SU-DHL-6 (cell line): ENCODE results near the gene LSM7.

Source experiments
- EZH2phosphoT487 ChIP-seq: fragments of 200-600 bp; sonication (generic), shearing (Covaris generic); conservative IDR thresholded peaks from 2 replicates; pipeline ENCODE4 v1.6.1; 2018; ENCODE audit warnings: mild to moderate bottlenecking, antibody characterized with exemption, low read length, moderate library complexity, mixed read lengths
- TF ChIP-seq, protein P1 (sequence below): fragments of 200-600 bp; sonication (generic); IDR thresholded peaks from one replicate; pipeline ENCODE4 v1.5.1; 2017; ENCODE audit warnings: antibody characterized with exemption, mild to moderate bottlenecking, low read length, moderate library complexity; ENCODE audit not compliant: insufficient read depth, poor library complexity, severe bottlenecking

DNA sequence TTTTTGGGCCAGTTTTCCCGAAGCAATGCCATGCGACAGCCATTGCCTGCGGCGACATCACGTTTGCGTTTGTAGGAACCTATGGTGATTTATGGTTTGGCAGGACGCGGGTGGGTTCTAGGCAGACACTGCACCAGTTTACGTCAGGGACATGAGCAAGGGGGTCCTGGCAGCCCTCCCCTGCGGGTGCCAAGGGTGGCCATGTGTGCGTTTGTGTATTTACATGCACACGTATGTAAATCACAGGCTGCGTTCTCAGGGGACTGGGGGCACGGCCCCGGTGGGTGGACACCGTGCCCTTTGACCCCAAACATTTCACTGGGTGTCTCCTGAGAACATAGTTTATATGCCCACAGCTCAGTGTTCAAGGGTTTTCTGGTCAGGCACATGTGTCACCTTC, 22.3 kb upstream of the LSM7 start:
- TF ChIP-seq EZH2phosphoT487 = no peak
- TF ChIP-seq, protein P1, sequence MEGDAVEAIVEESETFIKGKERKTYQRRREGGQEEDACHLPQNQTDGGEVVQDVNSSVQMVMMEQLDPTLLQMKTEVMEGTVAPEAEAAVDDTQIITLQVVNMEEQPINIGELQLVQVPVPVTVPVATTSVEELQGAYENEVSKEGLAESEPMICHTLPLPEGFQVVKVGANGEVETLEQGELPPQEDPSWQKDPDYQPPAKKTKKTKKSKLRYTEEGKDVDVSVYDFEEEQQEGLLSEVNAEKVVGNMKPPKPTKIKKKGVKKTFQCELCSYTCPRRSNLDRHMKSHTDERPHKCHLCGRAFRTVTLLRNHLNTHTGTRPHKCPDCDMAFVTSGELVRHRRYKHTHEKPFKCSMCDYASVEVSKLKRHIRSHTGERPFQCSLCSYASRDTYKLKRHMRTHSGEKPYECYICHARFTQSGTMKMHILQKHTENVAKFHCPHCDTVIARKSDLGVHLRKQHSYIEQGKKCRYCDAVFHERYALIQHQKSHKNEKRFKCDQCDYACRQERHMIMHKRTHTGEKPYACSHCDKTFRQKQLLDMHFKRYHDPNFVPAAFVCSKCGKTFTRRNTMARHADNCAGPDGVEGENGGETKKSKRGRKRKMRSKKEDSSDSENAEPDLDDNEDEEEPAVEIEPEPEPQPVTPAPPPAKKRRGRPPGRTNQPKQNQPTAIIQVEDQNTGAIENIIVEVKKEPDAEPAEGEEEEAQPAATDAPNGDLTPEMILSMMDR = no peak
